HG03342 (cell line): ENCODE measurements around the gene RCAN1.
"Not testable (repeated sequence)": the region's sequence is repeated elsewhere in the genome, so short reads cannot be mapped to it uniquely, and the experiment has no call there.

Experiments
- ATAC-seq: cut with Tn5 transposase; IDR thresholded peaks from one replicate; pipeline ENCODE4 v1.9.1; 2021; ENCODE audit warnings: mild to moderate bottlenecking, moderate library complexity; ENCODE audit not compliant: unreplicated experiment

RCAN1 gene

DNA sequence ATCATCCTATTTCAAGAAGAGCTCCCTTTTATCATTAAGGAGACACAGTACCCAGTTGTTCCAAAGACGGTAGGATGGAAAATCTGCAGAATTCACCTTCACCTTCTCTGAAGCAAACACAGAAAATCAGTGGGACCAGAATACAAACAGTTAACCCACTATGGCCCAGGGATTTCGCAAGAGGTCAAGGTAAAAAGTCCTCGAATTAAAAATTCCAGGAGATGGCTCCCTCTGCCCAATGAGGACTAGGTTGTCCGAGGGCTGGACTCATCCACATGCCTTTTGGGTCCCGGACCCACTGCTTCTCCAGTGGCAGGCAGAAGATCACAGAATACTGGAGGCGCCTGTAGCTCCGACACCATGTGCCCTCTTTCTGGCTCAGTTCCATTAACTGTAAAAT, 42.9 kb downstream of the RCAN1 start:
- ATAC-seq, result no peak

DNA sequence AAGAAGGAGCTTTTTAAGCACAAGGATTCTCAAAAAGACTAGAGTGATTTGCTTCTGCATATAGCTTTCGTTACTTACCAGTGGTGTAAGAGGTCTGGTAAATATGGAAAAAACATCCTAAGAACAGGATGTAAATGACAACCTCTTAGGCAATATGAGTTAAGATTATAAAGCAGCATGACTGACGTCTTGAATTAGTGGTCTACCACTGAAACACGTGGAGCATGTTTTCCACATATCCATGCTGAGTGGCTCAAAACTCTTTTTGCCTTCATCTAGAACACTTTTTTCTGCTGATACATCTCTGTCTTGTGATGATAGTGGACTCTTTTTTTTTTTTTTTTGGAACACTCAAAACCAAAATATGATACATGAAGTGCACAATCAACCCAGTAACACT, 44.6 kb downstream of the RCAN1 start:
- ATAC-seq, result no peak

DNA sequence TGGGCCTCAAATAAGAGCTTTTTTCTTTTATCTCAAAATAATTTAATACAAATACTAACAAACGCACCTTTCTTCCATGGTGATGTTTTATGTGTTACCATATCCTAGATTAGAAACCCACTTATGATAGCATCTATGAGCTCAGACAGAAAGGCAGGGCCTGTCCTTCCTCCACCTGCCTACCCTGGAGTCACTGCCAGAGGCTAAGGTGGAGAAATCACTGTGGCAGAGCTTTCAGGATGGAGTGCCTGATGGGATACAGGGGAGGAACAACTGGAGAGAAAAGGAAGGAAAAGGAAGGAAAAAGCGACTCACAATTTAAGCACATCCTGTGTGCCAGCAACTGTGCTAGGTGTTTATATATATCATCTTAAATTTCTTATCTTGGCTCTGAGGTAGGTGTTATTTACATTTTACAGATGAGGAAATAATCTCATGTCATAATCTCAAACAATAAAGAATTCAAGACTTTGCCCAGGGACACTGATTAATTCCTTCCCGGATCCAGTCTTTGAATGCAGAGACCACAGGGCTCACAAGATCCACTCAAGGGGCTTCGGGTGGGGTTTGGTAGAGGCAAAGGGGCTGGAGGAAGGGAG, 45.4 kb downstream of the RCAN1 start:
- no peak for ATAC-seq

DNA sequence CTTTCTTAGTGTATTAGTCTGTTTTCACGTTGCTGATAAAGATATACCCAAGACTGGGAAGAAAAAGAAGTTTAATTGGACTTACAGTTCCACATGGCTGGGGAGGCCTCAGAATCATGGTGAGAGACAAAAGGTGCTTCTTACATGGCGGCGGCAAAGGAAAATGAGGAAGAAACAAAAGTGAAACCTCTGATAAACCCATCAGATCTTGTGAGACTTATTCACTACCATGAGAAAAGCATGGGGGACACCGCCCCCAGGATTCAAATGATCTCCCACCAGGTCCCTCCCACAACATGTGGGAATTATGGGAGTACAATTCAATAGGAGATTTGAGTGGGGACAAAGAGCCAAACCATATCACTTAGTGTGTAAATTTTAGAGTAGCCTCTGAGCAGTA, 46.1 kb downstream of the RCAN1 start:
- not testable (repeated sequence) for ATAC-seq

DNA sequence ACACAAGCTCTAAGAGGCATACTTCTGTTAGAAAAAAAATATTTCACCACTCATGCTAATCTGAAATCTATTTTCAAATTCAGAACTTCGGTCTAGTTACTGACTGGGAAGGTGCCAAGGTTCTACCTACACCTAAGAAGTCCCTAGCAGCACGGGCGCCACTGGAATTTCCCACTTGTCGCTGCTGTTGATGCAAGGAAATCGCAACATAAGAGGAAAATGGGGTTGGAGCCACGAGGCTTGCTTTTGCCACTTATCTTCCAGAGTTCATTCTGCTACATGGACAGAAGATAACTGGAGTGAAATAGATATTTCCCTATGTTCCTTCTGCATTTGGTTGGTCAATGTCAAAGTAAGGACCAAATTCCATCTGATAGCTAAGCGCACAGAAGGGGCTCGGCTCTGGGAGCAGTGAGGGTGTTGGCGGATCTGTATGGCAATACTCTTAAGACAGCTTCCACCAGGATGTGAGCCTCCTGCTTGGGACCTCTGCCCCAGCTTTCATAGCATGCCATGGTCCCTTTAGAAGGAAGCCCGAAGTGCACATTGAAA, 47.2 kb downstream of the RCAN1 start:
- ATAC-seq, result no peak

DNA sequence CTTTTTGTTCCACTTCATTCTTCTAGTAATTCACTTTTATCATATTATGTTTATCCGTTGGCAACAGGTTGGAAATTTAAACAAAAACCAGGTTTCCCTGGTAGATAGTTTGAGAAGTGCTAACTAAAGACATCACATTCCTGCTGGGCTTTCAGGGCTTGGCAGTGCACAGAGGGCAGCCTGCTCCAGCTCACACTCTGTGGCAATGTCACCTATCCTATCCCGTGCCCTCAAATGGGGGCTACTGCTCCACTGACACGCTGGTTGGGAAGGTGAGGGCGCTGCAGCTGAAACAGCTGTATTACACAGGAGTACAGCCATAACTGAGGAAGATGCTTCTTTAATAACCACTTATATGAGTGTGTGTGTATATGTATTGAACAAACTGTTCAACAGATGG, 49.7 kb downstream of the RCAN1 start:
- ATAC-seq, result no peak

DNA sequence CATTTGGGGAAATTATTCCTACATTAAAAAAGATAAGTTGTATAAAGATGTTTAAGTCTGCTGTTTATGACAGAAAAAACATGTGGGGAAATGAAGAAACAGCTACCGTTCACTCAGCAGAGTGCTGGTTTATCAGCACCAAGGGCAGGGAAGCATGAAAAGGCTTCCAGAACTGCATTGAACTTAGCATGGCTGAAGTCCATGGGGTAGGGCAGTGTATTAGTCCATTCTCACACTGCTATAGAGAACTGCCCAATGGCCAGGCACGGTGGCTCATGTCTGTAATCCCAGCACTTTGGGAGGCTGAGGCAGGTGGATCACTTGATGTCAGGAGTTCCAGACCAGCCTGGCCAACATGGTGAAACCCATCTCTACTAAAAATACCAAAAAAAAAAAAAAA, 51.5 kb downstream of the RCAN1 start:
- not testable (repeated sequence) for ATAC-seq

DNA sequence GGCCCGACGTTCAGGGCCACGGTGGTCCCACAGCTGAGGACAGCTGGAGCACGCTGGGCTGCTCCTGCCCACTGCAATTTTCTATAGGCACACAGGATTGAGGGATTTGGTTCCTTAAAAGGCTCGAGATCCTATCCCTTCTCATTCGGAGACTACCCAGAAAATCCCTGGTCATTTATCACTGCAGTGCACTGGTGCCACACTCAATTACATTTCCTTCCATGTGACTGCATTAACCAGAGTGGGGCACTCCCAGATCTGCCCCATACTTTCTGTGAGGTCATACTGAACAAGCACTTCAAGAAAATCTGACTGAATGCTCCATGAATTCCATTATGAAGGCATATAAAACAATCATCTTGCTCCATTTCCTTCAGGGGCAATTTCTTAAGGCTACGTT, 53.1 kb downstream of the RCAN1 start:
- no peak for ATAC-seq

DNA sequence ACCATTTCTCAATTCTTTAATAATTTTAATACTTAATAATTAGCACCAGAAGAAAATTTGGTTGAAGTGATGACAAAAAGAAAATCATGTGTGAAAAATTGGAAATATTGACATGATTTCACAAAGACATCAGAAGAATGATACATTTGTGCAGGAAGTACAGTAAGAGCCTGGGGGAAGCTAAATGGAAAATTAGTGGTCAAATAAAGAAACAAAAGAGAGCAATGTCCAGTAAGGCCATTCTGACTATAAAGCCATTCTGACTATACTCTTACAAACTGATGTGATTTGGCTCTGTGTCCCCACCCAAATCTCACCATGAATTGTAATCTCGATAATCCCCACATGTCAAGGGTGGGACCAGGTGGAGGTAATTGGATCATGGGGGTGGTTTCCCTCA, 54.3 kb downstream of the RCAN1 start:
- no peak for ATAC-seq

DNA sequence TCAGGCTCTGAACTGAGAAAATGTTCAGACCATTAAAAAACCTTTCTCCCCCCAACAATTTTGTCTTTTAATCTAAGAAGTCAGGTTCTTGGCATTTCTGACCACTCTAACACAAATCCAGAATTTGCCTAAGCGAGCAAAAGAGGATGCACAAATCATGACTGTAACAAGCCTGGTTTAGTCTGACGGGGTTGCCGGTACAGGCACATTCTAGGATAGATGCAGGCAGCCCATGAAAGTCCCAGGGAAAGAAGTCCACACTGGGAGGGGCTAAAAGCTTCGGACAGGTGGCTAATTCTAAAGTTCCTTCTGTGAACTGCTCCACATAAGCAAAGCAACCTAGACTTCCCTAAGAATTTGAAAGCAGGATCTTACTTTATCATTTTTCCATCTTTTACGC, 54.9 kb downstream of the RCAN1 start:
- ATAC-seq, result no peak

DNA sequence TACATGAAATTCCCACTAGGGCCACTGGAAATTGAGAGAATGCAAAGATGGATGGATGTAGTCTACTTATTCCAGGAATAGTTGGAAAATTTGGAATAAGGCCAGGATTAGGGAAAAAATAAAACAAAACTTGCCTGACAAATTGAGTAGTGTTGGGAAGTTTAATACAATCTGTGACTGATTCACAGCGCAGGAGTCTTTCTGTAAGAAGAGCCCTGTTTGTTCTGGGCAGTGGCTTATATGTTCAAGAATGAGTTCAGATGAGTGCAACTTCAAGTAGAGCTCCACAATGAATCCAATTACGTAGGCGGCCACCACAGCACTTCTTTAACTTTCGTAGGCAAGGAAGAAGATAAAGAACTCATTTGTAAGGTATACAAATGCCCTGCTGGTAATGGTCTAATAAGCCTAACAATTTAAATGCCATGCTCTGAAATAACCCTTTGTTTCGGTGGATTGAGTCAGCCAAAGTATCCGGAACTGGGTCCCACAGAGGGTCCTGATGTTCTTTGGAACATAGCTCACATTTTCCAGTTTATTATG, 55.8 kb downstream of the RCAN1 start:
- no peak for ATAC-seq

DNA sequence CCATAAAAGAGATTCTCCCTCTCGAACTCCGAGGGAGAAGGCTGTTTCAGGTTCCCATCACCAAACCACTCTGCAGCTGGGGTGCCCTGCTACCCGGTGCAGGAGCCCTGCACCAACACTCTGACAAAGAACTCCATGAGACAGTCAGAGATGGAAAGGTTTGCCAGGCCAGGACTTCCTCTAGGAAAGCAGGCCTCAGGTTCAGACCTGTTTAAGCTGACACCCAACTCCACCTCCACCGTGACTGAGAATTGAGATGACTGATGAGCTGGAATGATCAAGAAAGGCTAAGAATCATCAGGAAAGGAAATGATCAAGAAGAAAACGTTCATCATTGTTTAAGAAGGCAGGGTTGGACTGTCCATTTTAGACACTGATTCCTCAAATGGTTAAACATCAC, 56.7 kb downstream of the RCAN1 start:
- no peak for ATAC-seq

DNA sequence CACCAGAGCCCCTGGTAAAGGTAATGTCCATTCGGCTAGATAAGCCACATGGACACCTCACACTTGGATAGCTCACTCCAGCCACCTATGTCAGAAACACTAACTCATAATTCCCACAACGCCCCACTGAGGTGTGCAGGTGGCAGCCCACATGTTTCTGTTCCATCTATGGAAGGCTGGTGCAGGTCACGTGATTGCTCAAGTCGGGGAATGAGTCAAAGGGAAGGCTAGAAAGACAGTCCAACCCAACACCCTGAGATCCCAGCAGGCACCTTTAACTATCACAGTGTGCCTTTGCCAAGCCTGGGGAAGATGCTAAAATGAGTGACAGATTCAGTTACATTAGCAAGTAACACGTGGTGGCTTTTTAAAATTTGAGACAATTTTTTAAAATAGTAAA, 57.7 kb downstream of the RCAN1 start:
- no peak for ATAC-seq

DNA sequence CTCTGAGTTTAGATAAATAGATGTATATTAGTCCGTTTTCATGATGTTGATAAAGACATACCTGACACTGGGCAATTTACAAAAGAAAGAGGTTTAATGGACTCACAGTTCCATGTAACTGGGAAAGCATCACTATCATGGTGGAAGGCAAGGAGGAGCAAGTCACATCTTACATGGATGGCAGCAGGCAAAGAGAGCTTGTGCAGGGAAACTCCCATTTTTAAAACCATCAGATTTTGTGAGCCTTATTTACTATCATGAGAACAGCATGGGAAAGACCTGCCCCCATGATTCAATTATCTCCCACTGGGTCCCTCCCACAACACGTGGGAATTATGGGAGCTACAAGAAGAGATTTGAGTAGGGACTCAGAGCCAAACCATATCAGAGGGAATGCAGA, 60.2 kb downstream of the RCAN1 start:
- not testable (repeated sequence) for ATAC-seq

DNA sequence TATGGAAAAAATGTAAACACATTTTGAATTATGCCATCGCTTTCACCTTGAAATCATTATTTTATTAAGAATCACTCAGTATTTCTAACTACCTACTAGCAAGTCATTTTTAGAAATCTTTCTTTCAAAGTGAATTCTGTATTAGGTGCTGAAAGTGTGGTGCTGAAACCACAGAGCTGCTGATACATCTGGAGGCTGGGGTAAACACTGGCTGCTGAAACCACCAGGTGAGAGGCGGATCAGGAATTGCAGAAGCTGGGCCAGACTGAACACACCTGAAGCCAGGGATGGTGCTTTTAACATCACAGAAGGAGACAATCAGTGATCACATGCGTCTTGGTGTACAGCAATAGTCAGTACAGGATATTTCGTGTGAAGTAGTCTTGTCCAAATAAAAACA, 60.7 kb downstream of the RCAN1 start:
- ATAC-seq, result no peak

DNA sequence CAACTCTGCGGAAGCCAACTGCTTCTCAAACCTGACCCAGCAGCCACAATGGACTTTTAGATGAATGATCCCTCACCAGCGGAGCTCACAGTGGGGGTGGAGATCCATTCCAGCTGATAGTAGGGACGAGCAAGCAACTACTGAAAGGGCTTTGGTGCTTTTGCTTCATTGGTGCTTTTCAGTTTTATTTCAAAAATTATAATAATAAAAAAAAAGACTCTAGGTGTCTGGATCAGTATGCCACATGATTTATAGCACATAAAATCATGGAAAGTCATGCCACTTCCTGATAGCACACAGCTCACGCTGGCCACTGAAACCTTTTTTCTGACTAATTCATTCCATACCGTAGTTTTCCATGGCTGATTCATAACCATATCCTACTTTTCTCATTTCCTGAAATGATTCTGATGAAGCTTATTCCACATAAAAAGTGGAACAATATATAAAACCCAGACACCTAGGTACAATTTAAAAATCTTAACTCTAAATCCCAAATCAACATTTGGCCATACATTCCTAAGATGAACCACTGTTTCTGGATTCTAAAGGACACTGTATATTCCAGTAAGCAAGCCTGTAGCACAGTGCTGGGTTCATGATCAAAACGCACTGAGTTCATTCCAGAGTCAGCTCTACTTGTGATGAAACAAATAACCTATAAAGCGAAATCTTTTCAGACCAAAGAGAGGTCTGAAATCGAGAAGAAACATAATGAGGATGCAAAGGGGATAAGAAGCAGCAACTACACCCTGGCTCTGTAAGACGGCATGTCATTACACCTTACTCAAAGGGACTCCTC, 61.6 kb downstream of the RCAN1 start:
- no peak for ATAC-seq

DNA sequence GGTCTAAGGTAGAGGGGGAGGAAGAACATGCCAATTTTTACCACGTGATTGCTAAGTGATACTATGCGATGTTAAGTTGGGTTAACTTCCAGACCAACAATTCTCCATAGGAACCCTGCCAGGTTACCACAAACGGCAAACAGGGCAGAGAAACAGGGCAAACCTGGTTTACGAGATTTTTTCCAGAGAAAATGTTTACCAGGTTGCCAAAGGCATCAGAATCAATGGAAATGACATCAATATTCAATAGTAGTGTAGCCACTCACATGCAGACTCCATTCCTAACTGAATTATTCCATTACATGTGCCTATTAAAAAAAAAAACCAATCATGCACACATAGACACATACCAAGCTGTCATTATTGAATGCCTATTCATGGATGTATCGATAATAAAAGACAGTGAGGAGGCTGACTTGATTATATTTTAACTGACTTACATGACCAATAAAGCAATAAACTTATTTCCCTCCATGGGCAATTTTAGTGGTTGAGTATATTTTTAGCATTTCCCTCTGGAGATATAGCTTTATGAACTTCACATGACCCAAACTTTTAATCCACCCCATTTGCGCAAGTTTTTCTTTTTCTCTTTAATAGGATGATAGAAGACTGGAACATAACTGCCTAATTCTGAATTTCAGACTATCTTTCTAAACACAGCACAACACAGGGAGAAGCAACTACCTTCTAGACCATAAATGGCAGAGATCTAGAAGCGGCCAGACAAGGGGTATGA, 62.4 kb downstream of the RCAN1 start:
- no peak for ATAC-seq

DNA sequence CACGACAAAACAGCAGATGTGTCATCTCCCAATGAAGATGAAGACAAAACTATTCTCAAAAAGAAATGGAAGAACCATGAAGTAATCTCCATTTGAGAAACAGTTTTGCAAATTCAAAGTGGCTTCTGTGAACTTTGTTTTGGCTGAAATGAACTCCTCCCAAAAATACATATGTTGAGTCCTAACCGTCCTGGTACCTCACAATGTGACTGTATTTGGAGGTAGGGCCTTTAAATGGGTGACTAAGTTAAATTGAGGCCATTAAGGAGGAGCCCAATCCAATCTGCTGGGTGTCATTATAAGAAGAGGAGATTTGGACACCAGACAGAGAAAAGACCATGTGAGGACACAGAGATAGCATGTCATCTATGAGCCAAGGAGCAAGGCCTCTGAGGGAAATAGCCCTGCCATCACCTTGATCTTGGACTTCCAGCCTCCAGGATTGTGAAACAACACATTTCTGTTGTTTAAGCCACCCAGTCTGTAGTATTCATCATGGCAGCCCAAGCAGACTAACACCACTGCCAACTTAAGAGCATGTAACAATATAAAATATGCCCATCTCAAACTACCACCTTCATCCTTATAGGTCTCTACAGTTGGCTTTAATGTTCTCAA, 64.6 kb downstream of the RCAN1 start:
- no peak for ATAC-seq

DNA sequence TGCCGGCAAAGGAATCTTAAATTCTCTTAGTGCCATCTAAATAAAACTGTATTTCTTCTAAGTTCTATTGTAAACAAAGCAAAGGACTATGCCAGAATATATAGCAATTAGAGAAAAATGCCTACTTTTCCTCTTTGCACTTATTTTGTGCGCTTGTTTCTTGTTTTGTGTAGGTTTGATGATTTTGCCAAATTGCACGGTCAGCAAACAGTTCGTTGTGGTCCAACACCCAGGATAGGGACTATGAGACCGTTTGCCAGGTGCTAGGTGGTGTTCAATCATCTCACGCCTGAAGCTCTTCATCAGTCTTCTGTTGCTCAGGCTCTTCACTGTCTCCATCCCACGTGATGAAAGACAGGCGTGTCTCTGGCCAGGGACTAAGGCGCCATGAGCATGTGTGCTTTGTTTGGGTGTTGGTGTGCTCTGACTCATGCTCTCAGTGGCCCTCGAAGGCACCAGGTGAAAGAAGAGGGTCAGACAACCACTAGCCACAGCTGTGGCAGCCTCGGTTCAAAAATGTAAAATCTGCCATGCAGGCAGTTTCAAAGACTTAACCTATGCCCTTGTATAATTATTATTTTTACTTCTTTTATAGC, 66.0 kb downstream of the RCAN1 start:
- no peak for ATAC-seq

DNA sequence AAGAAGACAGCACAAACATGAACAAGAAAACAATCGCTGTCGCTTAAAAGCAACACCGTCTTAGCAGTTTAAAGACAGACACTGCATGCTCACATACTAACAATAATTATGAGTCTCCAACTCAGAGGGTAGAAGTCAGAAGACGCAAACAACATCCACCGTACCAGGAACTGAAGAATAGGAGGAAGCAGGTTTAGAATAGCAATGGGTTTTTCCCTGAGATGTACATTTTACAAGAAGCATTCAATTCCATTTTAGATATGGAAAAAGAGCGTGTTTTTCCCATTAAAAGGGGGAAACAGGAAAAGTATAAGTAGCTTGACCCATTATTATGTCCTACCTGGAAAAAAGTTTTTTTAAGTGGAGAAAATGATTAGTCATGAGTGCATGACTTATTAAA, 68.4 kb downstream of the RCAN1 start:
- no peak for ATAC-seq
